Stimulated activated CD8-positive, alpha-beta memory T cell treated with anti-CD3 and anti-CD28 coated beads, Interleukin-4, amount 100 ng/mL, for 1 hour (primary cell): ENCODE measurements around the gene PDE1A.

Source experiments
- DNase-seq, 2 donors: peaks; one replicate each; pipeline ENCODE4 v3.0.0-alpha.2; 2020; ENCODE audit warnings: low read depth in 2 of 2, low spot score in 1 of 2

Gene PDE1A

GRCh38 chr2:182359027-182359989 lies 67.5 kb downstream of the PDE1A start:
- DNase-seq = no peak

DNA sequence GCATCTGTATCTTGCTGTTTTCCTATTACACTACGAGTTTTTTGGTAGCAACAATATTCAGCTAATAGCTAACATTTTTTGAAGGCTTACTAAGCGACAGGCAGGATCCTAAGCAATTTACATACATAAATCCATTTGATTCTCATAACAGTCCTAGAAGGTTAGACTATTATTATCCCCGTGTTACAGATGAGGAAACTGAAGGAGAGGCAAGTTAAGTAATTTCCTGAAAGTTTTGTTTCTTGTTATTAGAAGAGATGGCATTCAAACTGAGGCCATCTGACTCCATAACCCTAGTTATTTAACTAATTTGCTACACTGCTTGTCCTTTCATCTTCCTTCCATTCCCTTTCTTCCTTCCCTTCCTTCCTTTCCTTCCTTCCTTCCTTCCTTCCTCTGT lies 68.2 kb downstream of the PDE1A start:
- DNase-seq = no peak

- no peak for DNase-seq
Observed at GRCh38 chr2:182355815-182356214, 71.0 kb downstream of the PDE1A start.

GRCh38 chr2:182351427-182351826 lies 75.4 kb downstream of the PDE1A start:
- no peak for DNase-seq

- no peak for DNase-seq
Observed at GRCh38 chr2:182349268-182349667, 77.6 kb downstream of the PDE1A start.

GRCh38 chr2:182345384-182345783 lies 81.5 kb downstream of the PDE1A start:
- no peak for DNase-seq

- DNase-seq = no peak
Observed at GRCh38 chr2:182330451-182331305, 96.2 kb downstream of the PDE1A start.

DNA sequence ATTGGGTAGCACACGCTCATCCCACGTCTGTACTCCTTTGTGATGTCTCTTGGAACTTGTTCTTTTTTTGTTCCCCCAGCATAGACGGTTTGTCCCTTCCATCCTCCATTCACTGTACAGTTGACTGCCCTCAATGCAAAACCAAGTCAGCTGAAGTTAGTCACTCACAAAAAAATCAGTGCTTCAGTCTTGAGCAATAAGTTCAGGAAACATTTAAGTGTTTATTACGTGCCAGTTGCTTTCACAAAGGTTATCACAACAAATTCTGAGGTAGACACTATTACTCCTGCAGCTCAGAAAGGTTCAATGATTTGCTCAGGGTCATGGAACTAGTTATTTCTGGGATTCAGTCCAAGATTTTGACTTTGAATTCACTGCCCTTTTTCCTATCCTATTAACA lies 102.2 kb downstream of the PDE1A start:
- no peak for DNase-seq

- DNase-seq = no peak
Observed at GRCh38 chr2:182321096-182321495, 105.7 kb downstream of the PDE1A start.

- DNase-seq = no peak
Observed at GRCh38 chr2:182319556-182320505, 107.0 kb downstream of the PDE1A start.

GRCh38 chr2:182318466-182319220 lies 108.2 kb downstream of the PDE1A start:
- no peak for DNase-seq

DNA sequence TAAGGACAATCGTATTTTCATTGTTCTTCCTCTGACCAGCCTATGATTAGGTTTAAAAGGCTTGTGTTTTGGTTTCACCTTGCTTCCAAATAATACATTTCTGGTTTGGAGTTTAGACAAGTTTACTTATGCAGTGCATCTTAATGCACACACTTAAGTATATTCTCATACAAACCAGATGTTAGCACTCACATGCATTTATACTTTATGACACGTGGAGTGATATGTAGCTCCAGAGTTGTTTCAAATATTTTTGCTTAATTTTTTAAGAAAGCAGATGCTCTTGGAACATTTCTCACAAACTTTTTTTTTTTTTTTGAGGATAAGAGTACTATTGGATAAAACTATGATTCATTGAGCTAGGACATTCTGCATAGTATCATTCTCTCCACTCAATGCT lies 109.9 kb downstream of the PDE1A start:
- no peak for DNase-seq

- no peak for DNase-seq
Observed at GRCh38 chr2:182302972-182303371, 123.9 kb downstream of the PDE1A start.

DNA sequence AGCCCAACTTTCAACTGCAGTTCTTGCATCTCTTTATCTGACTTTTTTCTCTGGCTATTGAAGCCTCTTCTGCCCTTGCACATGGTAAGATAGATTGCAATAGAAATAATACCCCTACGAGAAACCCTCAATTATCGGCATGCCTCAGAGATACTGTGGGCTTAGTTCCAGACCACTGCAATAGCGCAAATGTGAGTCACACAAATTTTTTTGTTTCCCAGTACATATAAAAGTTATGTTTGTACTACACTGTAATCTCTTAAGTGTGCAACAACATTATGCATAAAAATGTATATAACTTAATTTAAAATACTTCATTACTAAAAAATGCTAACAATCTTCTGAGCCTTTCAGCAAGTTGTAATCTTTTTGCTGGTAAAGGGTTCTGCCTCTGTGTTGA lies 124.7 kb downstream of the PDE1A start:
- DNase-seq = no peak

DNA sequence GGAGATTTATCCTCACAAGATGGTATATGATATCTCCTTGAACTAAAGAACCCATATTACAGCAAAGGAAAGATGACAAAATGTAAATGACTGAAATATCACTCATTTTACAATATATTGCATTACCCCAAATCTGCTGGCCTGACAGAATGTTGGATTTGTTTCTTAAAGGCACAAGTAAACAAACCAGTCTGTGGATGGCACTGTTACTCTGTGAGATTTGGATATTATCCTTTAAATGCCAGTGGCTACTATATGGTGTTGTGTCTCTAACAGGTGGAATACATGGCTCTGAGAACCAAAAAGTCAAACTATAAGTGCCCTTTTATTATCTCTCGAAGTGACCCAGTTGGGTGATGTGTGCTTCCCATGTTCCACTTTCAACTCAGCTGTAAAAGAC lies 125.7 kb downstream of the PDE1A start:
- no peak for DNase-seq

- DNase-seq = no peak
Observed at GRCh38 chr2:182300608-182301007, 126.2 kb downstream of the PDE1A start.

- no peak for DNase-seq
Observed at GRCh38 chr2:182299632-182300031, 127.2 kb downstream of the PDE1A start.

DNA sequence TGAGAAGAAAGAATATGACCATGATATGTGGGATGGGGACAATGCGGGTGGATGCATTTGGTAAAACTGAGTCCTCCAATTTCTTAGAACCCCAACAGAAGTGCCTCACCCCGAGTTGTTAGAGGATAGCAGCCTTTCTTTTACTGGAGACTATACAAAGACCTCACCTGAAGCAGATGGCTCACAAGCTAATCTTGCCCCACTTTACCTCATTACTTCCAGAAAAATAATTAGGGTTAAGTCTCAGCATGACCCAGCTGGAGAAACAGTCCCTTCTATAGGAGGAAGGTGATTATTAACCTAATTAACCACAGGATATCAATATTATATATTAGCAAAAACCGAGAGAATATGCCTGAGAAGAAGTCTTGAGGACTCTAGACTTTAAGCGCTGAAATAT lies 128.4 kb downstream of the PDE1A start:
- no peak for DNase-seq

DNA sequence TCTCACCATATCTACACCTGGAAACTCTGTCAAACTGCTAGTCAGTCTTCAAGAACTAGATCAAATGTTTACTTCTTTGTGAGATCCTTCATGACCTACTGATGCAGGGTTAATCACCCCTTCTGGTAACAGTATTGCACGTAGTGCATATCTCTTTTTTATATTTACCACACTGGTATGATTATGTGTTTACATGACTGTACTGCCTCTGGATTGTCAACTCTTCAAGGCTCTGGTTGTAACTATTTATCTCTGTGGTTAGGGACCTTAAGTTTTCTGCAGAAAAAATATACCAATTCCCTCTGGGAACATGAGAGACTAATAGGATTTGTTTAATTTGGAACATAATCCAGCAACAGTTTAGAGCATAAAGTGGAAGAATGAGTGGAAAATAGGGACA lies 135.5 kb downstream of the PDE1A start:
- DNase-seq = no peak

GRCh38 chr2:182283512-182283911 lies 143.3 kb downstream of the PDE1A start:
- no peak for DNase-seq
